CD4-positive, alpha-beta T cell treated with Interleukin-6 for 4 hours (primary cell): ENCODE results near the gene CCNG2.

Source experiments
- DNase-seq: peaks from one replicate; pipeline ENCODE4 v3.0.0-alpha.2; 2020; ENCODE audit warnings: mixed read lengths

CCNG2 gene

DNA sequence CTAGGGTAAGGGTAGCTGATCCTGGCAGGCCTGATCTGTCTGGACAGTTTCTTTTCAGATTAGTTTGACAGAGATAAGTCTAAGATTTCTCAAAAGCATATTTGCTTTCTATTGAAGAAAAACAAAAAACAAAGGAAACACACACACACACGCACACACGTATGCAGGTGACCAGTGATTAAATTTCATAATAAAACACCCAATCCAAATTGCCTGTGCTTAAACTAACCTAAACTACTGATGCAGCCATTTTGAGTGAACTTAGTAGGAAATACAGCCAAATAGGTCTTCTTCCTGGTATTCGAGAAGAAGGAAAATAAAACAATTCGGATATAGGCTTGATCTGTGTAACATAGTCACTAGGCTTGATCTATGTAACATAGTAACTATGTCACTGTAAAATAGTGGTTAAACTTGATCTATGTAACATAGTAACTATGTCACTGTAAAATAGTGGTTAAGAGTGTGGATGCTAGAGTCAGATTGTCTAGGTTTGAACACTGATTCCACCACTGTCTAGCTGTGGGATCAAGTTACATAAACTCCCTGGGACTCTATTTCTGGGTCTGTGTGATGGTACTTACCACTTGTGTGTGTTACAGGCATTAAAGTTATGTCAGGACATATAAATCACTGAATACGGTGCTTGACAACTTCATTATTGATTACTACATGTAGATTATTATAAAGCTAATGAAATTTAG, 9.8 kb upstream of the CCNG2 start:
- DNase-seq, result no peak

DNA sequence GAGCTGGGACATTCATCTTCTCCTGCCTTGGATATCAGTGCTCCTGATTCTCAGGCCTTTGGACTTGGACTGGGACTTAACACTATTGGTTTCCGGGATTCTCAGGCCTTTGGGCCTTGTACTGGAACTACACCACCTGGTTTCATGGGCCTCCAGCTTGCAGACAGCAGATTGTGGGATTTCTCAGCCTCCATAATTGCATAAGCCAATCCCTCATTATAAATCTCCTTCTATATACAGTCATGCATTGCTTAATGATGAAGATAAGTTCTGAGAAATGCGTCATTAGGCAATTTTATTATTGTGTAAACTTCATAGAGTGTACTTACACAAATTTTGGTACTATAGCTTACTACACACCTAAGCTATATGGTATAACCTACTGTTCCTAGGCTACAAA, 8.9 kb upstream of the CCNG2 start:
- no peak for DNase-seq

DNA sequence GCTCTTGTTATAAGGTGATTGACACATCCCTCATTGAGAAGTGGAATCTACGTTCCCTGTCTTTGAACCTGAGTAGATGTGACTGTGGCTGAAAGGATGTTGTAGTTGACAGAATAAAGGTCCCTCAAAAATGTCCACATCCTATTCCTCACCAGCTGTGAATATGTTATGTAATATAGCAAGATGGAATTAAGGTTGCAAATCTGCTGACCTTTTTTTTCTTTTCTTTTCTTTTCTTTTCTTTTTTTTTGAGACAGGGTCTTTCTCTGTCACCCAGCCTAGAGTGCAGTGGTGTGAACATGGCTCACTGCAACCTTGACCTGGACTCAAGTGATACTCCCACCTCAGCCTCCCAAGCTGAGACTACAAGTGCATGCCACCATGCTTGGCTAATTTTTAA, 7.2 kb upstream of the CCNG2 start:
- DNase-seq, result no peak

DNA sequence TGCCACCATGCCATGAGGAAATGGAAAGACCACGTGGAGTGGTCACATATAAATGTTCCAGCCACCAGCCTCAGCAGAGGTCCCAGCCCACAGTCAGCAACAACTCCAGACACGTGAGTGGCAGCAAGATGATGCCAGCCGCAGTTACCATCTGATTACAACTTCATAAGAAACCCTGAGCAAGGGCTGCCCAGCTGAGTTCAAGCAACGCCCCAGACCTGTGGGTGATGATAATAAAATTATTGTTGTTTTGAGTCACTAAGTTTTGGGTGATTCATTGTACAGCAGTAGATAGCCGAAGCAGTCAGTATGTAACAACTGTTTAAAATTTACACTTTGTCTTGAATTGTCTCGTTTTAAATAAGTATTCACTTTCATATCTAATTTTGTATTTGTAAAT, 5.8 kb upstream of the CCNG2 start:
- DNase-seq, result no peak

DNA sequence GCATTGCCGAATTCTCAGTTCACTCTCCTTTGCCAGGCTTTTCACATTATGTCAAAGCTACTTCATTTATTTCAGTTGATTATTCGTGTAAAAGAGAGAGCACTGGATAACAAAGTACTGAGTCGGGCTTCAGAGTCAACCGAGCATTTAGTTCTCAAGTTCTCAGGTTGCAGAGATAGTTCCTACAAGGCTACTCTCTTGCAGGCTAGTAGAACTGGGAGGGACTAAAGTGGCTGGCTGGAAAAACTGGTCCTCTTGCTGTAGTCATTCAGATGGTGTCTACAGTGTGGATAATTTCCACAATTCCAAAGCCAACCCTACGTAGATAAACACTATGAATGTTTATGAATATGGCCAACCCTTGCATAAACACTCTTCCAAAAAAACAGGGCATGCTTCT, 4.6 kb upstream of the CCNG2 start:
- no peak for DNase-seq

DNA sequence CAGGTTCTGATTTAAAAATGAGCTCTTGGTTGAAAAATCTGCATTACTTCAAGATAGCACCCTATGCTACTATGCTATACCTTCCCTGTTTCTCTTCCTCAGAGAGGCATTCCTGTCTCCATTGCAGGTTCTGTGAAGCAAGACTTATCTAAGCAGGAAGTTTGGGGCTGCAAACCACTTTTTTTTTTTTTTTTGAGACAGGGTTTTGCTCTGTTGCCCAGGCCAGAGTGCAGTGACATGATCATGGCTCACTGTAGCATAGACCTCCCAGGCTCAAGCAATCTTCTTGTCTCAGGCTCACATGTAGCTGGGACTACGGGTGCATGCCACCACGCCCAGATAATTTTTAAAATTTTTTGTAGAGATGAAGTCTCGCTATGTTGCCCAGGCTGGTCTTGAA, 4.0 kb upstream of the CCNG2 start:
- no peak for DNase-seq

DNA sequence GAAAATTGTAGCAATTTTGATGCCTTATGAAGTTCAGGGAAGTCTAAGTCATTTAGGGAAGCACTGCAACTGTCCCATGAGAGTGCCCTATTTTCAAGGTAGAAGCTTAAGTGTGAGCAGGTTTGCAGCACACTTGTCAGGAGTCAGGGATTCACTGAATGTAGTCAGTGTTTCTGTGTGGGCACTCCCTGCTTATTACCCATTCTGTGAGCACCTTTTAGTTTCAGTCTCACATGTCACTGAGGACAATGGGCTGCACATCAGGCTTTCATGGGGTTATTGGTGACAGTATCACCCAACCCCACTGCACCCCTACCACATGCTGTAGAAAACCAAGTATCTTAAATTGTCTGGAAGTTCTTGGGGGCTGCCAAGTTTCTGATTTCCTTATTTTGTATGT, 2.9 kb upstream of the CCNG2 start:
- DNase-seq, result no peak

DNA sequence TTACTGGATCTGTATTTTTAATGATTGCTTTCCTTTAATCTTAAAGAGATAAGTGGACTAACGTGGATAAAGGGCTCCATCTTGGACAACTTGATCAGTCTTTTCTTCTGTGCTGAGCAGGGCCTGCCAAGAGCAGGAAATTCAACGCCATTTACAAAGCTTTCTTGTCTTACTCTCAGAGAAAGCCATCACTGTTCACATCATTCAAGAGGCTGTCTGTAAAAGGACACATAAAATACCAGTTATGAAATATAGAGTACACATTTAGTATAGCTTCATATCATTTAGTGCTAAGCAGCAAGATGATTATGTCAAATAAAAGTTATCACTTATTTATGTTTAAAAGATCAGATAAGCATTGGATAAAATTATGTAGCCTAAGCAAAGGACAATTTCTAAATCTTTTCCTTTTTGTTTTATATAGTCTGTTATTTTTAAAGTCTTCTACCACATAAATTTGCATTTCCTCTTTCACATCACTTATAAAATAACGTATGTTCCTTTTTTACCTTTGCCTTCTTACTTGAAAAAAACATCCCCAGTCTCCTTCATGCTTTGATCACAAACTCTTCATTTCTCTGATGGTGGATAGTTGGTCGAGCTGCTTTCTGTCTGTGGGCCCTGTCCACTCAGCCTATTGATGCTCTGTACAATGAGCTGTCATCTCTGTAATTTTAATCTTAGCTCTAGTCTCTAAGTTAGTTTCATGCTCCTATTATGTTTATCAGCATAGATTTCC, 2.1 kb upstream of the CCNG2 start:
- DNase-seq, result no peak

DNA sequence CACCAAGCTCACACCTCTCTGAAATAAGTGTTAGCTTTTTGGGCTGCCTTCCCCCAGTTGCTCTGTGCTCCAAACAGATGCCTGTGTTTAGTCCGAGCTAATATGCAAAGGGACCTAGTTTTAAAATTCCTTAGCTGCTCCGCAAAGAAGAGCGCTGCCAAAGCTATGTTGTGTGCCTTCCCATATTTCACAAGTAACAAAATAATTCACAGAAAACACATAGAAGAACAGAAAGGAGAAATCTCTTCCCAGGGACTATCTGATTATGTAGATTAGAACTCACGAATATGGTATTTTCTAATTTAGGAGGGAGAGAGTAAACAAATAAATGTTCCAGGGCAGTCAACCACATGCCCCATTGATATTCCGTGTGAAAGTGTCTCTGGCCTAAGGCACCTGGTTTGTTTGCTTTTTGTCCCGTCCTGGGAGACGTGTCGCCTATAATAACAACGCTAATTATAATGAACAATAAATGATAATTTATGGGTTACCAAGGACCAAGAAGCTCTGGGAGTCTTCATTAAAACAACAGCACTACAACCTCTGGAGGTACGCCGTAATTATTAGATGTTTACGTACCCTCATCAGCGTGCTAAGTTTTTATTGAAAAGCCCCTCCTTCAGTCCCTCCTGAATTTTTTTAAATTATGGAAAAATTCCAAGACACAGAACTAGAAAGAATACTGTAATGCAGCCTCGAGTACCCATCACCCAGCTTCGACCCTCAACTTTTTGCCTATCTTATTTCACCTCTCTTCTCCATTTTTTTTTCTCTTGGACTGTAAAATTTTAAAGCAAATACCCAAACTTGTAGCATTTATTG, 1.2 kb upstream of the CCNG2 start:
- no peak for DNase-seq

DNA sequence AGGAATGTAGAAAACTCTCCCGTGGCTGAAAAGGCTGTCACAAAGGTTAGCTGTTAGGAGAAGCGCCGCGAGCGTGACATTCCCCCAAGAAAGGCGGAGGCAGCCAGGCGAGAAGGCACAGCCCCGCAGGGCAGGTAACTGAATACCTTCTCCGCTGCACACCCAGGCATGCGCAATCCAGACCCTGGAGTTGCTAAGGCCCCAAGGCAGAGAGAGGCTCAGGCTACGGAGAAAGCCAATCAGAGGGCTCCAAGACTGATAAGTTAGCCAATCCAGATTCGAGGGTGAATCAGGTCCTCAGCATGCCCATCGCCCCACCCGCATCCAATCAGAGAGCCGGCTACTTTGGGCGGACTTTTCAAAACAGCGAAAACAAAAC, 485 bp upstream of the CCNG2 start:
- DNase-seq, result peak; percentile 95

DNA sequence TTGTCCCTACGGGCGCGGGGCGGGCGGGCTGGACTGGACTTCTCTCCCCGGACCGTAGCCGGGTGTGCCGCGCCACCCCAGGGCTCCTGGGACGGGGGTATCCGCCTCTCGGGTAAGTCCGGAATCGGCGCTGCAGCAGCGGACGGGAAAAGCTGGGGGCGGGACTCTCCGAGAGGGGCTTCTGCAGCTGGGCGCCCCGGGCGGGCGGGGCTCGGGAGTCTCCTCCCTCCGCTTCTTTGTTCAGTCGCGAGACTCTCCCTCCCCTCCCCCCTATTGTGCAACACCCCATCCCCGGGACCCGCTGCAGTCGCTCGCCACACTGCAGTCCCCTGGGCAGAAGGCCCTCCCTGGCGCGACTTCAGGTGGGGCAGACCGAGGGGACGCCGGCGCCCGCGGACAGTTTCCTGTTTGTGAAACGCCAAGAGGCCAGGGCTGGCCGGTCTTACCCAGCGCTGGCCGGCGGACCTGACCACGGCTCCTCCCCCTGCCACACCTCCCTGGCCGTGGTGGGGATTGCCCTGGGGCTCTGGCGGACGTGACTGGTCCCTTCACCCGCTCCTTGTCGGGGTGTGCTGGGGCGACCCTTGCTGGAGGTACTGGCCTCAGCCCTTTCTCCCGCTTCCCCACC, 966 bp downstream of the CCNG2 start:
- peak; percentile 82 for DNase-seq

DNA sequence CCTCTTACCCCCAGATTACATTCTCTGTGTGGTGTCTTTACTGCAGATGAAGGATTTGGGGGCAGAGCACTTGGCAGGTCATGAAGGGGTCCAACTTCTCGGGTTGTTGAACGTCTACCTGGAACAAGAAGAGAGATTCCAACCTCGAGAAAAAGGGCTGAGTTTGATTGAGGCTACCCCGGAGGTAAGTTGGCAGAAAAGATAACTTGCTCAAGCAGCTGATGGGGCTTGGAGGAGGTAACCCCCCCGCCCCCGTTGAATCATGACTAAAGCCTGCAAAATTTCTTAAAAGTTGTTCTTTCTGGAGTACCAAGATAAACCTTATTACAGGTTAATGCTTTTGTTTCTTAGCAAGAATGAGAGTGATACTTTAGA, 1.5 kb downstream of the CCNG2 start:
- DNase-seq, result peak; percentile 36

DNA sequence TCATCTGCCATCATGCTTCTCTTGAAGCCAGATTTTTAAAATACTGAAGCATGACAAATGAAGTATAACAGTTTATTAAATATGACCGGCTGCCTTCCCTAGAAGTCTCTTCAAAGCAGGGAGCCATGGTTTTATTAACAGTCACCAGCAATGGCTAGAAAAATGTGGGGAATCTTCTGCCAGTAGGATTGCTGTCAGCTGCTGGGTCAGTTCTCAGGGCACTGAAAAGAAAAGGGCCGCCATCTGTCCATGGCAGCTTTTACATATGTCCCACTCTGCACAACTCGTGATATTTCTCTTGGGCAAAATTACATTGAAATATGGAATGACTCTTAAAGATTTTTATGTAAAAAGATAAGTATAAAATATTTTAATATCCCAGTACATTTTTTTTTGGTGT, 2.8 kb downstream of the CCNG2 start:
- DNase-seq, result no peak

DNA sequence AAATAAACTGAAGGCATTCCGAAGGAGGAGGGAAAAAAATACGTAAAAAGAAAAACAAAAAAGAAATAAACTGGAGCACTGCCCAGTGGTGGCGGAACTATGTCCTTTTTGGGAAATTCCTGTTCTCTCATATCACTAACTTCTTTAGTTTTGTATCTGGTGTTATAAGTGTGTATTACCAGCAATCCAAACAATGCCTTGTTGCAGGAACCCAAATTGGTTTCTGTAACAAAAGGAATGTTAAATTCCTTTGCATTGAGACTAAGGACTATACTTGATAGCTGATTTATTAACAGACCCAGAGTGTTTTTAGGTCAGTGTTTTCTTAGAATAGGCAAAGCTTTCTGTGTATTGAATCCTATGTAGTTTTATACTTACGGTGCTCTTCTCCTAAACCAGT, 6.6 kb downstream of the CCNG2 start:
- DNase-seq, result no peak

DNA sequence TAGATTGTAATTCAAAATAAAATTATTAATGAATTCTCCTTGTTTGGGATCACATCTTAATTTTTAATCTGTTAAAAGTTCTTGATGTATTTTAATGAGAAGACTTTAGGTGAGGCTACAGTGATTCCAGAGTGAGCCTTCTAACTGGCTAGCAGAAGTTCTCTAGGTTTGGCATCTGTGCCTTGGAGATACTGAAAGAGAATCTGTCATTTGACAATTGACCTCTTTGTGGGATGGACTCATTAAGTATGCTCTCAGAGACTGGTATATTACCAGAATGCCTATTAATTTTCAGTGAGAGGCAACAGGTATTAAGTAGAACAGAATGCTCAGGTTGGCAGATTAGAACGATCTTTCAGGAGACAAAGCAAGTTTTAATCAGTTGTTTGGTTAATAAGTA, 10.2 kb downstream of the CCNG2 start:
- DNase-seq, result no peak

DNA sequence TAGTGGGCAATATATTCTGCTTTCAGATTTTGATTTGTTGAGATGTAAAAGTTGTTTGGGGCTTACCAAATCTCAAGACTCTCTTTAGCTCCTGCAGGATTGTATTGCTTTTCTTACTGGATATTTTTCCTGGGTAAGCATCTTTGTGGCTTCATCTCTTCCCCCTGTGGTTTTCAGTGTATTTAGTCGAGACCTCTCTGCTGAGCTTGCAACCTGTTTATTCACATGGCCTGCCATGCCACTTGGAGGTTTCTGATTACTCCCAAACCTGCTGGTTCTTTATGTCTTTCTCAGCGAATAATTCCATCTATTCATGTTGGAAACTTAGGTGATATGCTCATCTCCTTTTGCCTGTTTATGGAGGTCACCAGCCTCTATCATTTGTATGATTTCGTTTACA, 10.9 kb downstream of the CCNG2 start:
- no peak for DNase-seq

DNA sequence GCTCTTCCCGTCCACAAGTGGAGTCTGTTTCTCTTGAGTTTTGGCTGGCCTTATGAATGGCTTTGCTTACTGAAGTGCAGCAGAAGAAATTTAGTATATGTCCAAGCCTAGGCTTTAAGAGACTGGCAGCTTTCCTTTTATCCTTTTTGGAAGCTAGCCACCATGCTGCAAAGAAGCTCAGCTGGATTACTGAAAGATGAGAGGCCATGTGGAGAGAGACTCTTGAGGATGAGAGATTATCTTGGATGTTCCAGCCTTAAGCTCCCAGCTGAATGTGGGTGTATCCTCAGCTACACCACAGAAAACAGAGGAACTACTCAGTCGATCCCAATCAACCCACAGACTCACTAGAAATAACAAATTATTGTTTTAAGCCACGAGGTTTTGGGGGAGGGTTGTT, 12.5 kb downstream of the CCNG2 start:
- DNase-seq, result no peak

DNA sequence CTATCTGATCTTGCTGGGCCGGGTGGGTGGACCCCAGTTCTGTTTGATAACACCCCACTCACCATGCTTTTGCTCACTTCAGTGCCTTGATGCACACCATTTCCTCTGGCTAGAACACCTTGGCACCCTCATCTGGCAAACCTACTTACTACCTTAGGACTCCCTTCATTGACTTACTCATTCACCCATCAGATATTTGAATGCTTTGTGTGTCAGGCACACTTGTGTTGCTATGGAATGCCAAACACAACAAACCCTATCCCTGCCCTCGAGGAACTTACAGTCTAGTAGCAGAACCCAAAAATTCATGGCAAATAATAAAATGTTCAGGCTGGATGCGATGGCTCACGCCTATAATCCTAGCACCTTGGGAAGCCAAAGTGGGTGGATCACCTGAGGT, 13.9 kb downstream of the CCNG2 start:
- no peak for DNase-seq

DNA sequence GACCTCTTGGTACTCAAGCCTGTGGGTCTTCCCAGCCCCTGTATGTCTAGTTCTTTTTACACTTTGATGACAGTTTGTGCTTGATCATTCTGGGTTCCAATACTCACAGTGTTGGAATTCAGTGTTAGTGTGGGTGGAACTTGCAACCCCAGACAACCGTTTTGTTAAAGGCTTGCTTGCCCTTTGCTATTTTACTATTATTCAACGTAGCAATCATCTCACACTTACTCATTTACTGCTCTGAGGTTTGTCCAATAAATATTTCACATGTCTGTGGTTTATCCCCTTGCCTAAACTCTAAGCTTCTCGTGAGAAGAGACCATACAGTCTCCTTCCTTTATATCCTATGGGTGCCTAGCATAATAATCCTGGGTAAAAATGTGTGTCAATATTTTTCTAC, 15.3 kb downstream of the CCNG2 start:
- no peak for DNase-seq

DNA sequence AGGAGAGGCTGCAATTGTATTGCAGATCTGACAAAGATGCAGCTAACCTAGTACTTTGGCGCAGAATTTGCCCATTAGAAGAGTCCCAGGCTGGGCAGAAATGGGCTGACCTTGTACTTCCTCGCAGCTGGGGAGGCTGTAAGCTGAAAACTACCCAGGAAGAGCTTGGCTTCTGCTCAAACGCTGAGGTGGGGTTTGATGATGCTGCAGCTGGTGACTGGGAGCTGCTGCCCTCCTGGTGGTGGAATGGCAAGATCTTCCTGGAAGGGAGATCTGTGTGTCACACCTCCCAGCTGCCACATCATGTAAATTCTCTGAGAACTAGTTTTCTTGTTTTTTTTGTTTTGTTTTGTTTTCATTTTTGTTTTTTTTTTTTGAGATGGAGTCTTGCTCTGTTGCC, 17.4 kb downstream of the CCNG2 start:
- DNase-seq, result no peak

DNA sequence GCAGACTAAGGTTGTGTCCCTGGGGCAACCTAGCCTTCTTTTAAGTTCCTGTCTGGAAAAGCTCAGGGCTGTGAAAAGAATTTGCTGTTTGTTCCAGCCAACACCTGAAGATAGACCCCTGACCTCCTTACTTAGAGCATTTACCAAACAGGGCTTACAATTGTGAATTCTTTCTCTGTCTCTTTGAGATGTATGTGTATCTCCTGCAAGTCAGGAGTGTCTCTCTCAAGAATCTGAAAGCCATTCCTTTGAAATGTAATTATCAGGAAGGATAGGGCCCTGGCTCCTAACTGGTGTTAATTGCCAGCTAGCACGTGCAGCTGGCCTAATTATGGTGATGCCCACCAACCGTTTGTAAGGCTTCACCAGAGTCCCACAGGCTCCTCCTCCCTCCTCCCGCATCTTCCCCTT, 18.2 kb downstream of the CCNG2 start:
- DNase-seq, result no peak

DNA sequence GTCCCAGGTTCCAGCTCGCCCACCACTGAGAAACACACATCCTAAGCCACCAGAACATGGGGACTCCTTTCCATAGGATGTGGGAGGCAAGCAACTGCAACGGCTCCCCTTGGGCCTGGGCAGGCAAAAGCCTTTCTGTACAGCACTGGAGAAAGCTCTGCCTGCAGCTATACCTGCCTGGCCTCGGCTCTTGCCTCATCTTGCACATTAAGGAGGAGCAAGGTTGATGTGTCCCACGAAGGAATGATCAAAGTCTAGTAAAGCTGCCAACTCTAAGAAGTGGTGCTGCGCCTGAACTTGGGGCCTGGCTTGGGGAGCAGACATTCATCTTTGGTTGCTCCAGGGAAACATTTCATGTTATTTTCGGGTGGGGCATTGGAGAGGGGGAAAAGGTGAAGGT, 19.6 kb downstream of the CCNG2 start:
- no peak for DNase-seq

DNA sequence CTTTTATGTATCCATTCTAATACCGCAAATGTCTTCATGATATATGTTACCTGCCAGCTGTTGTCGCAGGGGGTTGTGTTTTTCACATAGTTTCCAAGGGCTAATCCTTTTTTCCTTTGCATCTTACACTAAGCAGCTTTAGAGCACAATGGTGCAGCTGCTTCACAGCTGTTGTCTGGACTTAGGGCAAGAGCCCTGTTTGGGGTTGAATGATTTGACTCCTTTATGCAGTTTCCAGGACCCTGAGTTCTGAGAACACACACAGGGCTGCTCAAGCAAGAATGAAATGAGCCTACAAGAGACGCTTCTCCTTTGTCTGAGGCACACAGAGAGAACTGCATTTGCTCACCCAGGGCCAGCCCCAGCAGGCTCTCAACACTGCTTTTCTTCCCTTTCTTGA, 20.2 kb downstream of the CCNG2 start:
- no peak for DNase-seq

DNA sequence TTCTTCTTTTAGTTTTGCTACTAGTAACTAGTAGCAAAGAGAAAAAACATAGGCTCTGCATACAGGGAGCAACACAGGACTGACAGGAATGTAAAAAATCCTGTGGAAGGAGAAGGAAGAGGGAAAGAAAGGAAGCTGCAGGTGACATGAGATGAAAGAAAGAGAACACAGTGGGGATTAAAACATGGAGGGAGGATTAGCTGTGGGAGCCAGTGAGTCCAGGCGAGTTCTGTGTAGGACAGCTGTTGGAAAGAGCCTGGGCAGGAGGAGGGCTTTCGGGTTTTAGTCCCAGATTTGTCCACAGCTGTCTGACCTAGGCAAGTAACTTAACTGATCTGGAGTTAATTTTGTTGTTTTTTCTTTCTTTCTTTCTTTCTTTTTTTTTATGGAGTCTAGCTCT, 21.6 kb downstream of the CCNG2 start:
- no peak for DNase-seq
